B cell (primary cell): ENCODE results near the gene SNIP1. TPM values are rescaled to one million over a fixed set of nuclear protein-coding genes. Genes with fewer than 3 reads are reported as not detected.
"Not testable (repeated sequence)": the region's sequence is repeated elsewhere in the genome, so short reads cannot be mapped to it uniquely, and the experiment has no call there.

ENCODE experiments used
- ATAC-seq: fragments of 200-7000 bp; cut with Tn5 transposase; one replicate; pipeline ENCODE4 v1.10.0; 2021; ENCODE audit warnings: low read depth, mild to moderate bottlenecking, moderate number of reproducible peaks, moderate library complexity
- CTCF ChIA-PET: fragments of 350-600 bp; sonication (Branson Sonifier 250); formaldehyde crosslinking; loops from one replicate; lab custom pipeline; 2021; ENCODE audit warnings: antibody characterized with exemption, inconsistent platforms; lab: Charles Lee
- POLR2A ChIA-PET: fragments of 350-600 bp; sonication (Branson Sonifier 250); formaldehyde crosslinking; loops from one replicate; lab custom pipeline; 2021; ENCODE audit warnings: antibody characterized with exemption; lab: Charles Lee
- DNase-seq: peaks from one replicate; pipeline ENCODE4 v3.0.0; 2013
- H2AFZ ChIP-seq: 2 replicates; pipeline ENCODE4 v1.6.1; 2012; ENCODE audit warnings: mild to moderate bottlenecking, low read depth, low read length; ENCODE audit not compliant: insufficient read depth, poor library complexity, severe bottlenecking
- H3K27ac ChIP-seq, 2 donors: 1 replicate in 1 of 2; 2 replicates in 1 of 2; pipeline ENCODE4 v1.5.1; 2012 to 2013; ENCODE audit warnings: low read length in 2 of 2, mild to moderate bottlenecking in 2 of 2, moderate library complexity in 1 of 2
- H3K27me3 ChIP-seq, 4 experiments: fragments of 200-600 bp in 1 of 4; sonication (generic) in 1 of 4; replicated peaks in 1 of 4; 1 replicate in 2 of 4; 2 replicates in 2 of 4; pipeline versions ENCODE4 v1.6.1 to v1.7.0; 2013 to 2016; ENCODE audit warnings: low read length in 3 of 4, mild to moderate bottlenecking in 2 of 4, mixed read lengths in 1 of 4, moderate library complexity in 1 of 4; ENCODE audit not compliant: insufficient read depth in 4 of 4, control insufficient read depth in 3 of 4; ENCODE audit errors: control extremely low read depth in 1 of 4
- H3K36me3 ChIP-seq, 2 experiments: replicated peaks in 1 of 2; 1 replicate in 1 of 2; 2 replicates in 1 of 2; pipeline versions ENCODE4 v1.6.1 to v1.7.1; 2013; ENCODE audit warnings: low read length in 1 of 2; ENCODE audit not compliant: insufficient read depth in 2 of 2, control insufficient read depth in 1 of 2; ENCODE audit errors: control extremely low read depth in 1 of 2, extremely low read depth in 1 of 2
- H3K4me1 ChIP-seq, 2 donors: fragments of 200-600 bp in 1 of 2; sonication (generic) in 1 of 2; 1 replicate in 1 of 2; 2 replicates in 1 of 2; pipeline versions ENCODE4 v1.5.1 to v1.6.1; 2013 to 2017; ENCODE audit warnings: low read length in 2 of 2; ENCODE audit not compliant: control insufficient read depth in 2 of 2, insufficient read depth in 2 of 2
- H3K4me2 ChIP-seq: replicated peaks from 2 replicates; pipeline ENCODE3; 2012; ENCODE audit warnings: mild to moderate bottlenecking, low read depth, low read length; ENCODE audit not compliant: poor library complexity, severe bottlenecking
- H3K4me3 ChIP-seq, 5 experiments: fragments of 200-600 bp in 1 of 5; sonication (generic) in 1 of 5; 1 replicate in 3 of 5; 2 replicates in 2 of 5; pipeline versions ENCODE4 v1.5.1 to v1.7.0; 2011 to 2016; ENCODE audit warnings: low read length in 4 of 5, mild to moderate bottlenecking in 4 of 5, low read depth in 2 of 5, control low read depth in 1 of 5, moderate library complexity in 1 of 5; ENCODE audit not compliant: insufficient read depth in 1 of 5; ENCODE audit errors: control extremely low read depth in 1 of 5, extremely low read depth in 1 of 5
- H3K79me2 ChIP-seq: fragments of 200-600 bp; sonication (generic); one replicate; pipeline ENCODE4 v1.6.0; 2016; ENCODE audit warnings: low read length; ENCODE audit not compliant: control insufficient read depth, insufficient read depth
- H3K9ac ChIP-seq: fragments of 200-600 bp; sonication (generic); 2 replicates; pipeline ENCODE4 v1.6.1; 2017; ENCODE audit warnings: mild to moderate bottlenecking, low read length, moderate library complexity
- H3K9me3 ChIP-seq, 3 donors: one replicate each; pipeline versions ENCODE4 v1.6.1 to v1.7.1; 2013; ENCODE audit warnings: low read length in 2 of 3; ENCODE audit not compliant: control insufficient read depth in 2 of 3, insufficient read depth in 1 of 3; ENCODE audit errors: control extremely low read depth in 1 of 3
- H4K20me1 ChIP-seq: 2 replicates; pipeline ENCODE4 v1.6.0; 2012; ENCODE audit warnings: mild to moderate bottlenecking, low read length; ENCODE audit not compliant: insufficient read depth, control insufficient read depth, poor library complexity, severe bottlenecking
- H3K27ac Mint-ChIP-seq: one replicate; pipeline ENCODE4 v1.8.0; 2021; ENCODE audit warnings: mixed read lengths
- H3K27me3 Mint-ChIP-seq: one replicate; pipeline ENCODE4 v1.8.0; 2021; ENCODE audit warnings: mixed read lengths
- H3K4me1 Mint-ChIP-seq: one replicate; pipeline ENCODE4 v1.8.0; 2021; ENCODE audit warnings: mixed read lengths
- H3K4me3 Mint-ChIP-seq: one replicate; pipeline ENCODE4 v1.8.0; 2021; ENCODE audit warnings: mixed read lengths
- H3K9me3 Mint-ChIP-seq: one replicate; pipeline ENCODE4 v1.8.0; 2022; ENCODE audit warnings: mixed read lengths; ENCODE audit not compliant: insufficient read depth
- WGBS: methylation state at CpG from one replicate; pipeline ENCODE4 v1.1.5; 2013; ENCODE audit warnings: missing lambda C conversion rate; ENCODE audit not compliant: insufficient coverage; 5-methylcytosine and 5-hydroxymethylcytosine counted together
- intact Hi-C: fragments of 100-400 bp; cut with micrococcal nuclease; formaldehyde crosslinking; loops from one replicate; pipeline ENCODE4 v1.10.0; 2022
- polyA plus RNA-seq: library from polyadenylated mRNA; depleted of rRNA; stranded (reverse); fragments of >200 nt; gene quantifications from 2 replicates; pipeline ENCODE4 v1.2.3, GENCODE V29; 2012
- total RNA-seq, 2 donors: library from RNA; stranded (reverse); fragments of 120-200 nt in 1 of 2; gene quantifications; 1 replicate in 1 of 2; 2 replicates in 1 of 2; pipeline versions ENCODE4 v1.2.3 to v1.2.4, GENCODE V29; 2013 to 2022

SNIP1 gene
- total and polyA plus RNA-seq, 2 donors (not counting 1 experiment from before 2014, with no cell fraction given) = 6.0 to 45.0 TPM

DNA sequence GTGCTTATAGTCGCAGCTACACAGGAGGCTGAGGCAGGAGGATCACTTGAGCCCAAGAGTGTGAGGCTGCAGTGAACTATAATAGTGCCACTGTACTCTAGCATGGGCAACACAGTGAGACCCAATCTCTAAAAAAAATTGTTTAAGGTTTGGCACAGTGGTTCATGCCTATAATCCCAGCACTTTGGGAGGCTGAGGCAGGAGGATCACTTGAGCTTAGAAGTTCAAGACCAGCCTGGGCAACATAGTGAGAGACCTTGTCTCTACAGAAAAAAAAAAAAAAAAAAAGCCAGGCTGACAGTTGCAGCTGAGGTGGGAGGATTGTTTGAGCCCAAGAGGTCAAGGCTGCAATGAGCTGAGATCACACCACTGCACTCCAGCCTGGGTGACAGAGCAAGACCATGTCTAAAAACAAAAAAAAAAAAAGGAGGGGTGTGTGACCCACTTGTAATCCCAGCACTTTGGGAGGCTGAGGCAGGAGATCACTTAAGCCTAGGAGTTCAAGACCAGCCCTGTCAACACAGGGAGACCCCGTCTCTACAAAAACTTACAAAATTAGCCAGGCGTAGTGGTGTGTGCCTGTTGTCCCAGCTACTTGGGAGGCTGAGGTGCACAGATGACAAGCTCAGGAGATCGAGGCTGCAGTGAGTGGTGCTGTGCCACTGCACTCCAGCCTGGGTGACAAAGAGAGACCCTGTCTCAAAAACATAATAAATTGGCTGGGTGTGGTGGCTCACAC, 21.5 kb downstream of the SNIP1 start:
- H2AFZ ChIP-seq, H4K20me1 ChIP-seq, H3K27ac Mint-ChIP-seq, H3K9ac ChIP-seq, H3K27ac ChIP-seq, H3K4me2 ChIP-seq, POLR2A ChIA-PET, H3K9me3 ChIP-seq, H3K4me3 ChIP-seq, DNase-seq, intact Hi-C loops, H3K27me3 ChIP-seq, H3K4me1 Mint-ChIP-seq, H3K27me3 Mint-ChIP-seq, H3K9me3 Mint-ChIP-seq, H3K4me3 Mint-ChIP-seq, H3K4me1 ChIP-seq, ATAC-seq: not testable (repeated sequence)
- Histone ChIP-seq H3K36me3 (peaks cover 3 to 21% of the 10 kb centered on the region in 2 experiments), H3K79me2 (peaks cover 12% of the 10 kb centered on the region)
- WGBS = 96% methylated on average over 4 of the region's 4 CpGs
- CTCF ChIA-PET = interaction anchor here (0.7 kb wide), 1 partner anchor 22 kb away, joined by 3 read pairs; no protein-coding TSS in a partner anchor

DNA sequence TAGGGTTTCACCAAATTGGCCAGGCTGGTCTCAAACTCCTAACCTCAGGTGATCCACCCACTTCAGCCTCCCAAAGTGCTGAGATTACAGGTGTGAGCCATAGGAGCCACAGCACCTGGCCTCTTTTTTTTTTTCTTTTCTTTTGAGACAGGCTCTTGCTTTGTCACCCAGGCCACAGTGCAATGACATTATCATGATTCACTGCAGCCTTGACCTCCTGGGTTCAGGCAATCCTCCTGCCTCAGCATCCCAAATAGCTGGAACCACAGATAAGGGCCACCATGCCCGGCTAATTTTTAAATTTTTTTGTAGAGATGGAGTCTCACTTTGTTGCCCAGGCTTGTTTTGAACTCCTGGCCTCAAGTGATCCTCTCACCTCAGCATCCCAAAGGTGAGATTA, 24.2 kb downstream of the SNIP1 start:
- H3K9ac ChIP-seq, H3K4me2 ChIP-seq, H2AFZ ChIP-seq, H3K4me3 Mint-ChIP-seq, H3K9me3 ChIP-seq, H3K9me3 Mint-ChIP-seq, CTCF ChIA-PET, POLR2A ChIA-PET, ATAC-seq, intact Hi-C loops, H3K79me2 ChIP-seq, DNase-seq, H3K27me3 Mint-ChIP-seq, H3K36me3 ChIP-seq, H3K27me3 ChIP-seq, H4K20me1 ChIP-seq, H3K27ac Mint-ChIP-seq, H3K4me1 Mint-ChIP-seq, H3K27ac ChIP-seq, H3K4me1 ChIP-seq, H3K4me3 ChIP-seq: not testable (repeated sequence)
- WGBS = no CpG with 5 or more reads among the region's 1 CpG
